Heart left ventricle (tissue), 13 donors: Measurements from ENCODE around the gene PRKCB.

Experiments
- CTCF ChIP-seq, 12 donors: fragments of 200-600 bp; sonication (generic) in 4 of 12; IDR thresholded peaks; one replicate each; pipeline versions ENCODE4 v1.5.0 to v1.8.0; 2018 to 2022; ENCODE audit warnings: antibody characterized with exemption in 12 of 12, mild to moderate bottlenecking in 5 of 12
- POLR2A ChIP-seq, 2 donors: fragments of 450-650 bp; IDR thresholded peaks; one replicate each; pipeline ENCODE4 v1.6.1; 2017; ENCODE audit warnings: antibody characterized with exemption in 2 of 2, mild to moderate bottlenecking in 2 of 2, moderate library complexity in 2 of 2
- donor health status: ischemic (EF 13 %, LVEDD 7.1; RV severe dilation, severe dysfunction).
- donor health status: DM: no; HTN: yes; CAD: no.
- donor health status: DM: no; HTN: no; CAD: no.
- donor health status: ischemic (EF 25% LVEDD 6.9; RV normal size, moderate dysfunction).
- donor health status: ischemic (EF 25% LVEDD 5.7; RV mildly dilated, moderate dysfunction).
- donor health status: ischemic (EF 35%, LVEDD 5.7; RV mildly dilated, moderate dysfunction).
- donor health status: nonischemic (EF 11% LVEDD 7.7; RV severe dilation, severe dysfunction).
- donor health status: DM: yes; HTN: yes; CAD: no.
- donor health status: PGD.
- donor health status: ischemic (EF 29% LVEDD 5.4; RV normal size, mild dysfunction).
- donor health status: nonischemic (EF 23%, LVEDD 6.1; RV moderate dilation, normal function).

DNA sequence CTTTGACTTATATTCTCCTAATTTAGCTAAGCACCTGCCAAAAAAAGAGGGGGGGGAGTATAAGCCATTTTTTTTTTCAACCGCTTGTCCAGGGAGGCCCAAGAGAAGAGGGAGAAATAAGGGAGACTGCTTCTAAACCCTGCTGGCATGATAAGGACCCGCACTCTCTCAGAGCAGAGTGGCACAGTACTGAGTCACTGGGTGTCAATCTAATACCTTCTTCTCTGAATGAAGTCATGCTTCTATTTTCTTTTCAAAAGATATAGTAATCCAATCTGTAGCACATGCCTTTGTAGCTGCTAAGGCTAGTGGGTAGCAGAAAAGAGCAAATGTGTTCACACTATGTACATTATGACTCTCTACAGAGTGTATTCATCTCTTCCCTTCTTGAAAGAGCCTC, 385.4 kb downstream of the PRKCB start:
- no peak for TF ChIP-seq CTCF (IDR thresholded peaks at IDR 0.05)
- TF ChIP-seq POLR2A (IDR thresholded peaks at IDR 0.05) = no peak
